GM18867 (cell line): ENCODE data around the gene ZCCHC17.
"Not testable (repeated sequence)": the region's sequence is repeated elsewhere in the genome, so short reads cannot be mapped to it uniquely, and the experiment has no call there.

Source experiments
- ATAC-seq: cut with Tn5 transposase; IDR thresholded peaks from one replicate; pipeline ENCODE4 v1.9.1; 2021; ENCODE audit warnings: mild to moderate bottlenecking, moderate library complexity; ENCODE audit not compliant: unreplicated experiment

The ZCCHC17 gene

DNA sequence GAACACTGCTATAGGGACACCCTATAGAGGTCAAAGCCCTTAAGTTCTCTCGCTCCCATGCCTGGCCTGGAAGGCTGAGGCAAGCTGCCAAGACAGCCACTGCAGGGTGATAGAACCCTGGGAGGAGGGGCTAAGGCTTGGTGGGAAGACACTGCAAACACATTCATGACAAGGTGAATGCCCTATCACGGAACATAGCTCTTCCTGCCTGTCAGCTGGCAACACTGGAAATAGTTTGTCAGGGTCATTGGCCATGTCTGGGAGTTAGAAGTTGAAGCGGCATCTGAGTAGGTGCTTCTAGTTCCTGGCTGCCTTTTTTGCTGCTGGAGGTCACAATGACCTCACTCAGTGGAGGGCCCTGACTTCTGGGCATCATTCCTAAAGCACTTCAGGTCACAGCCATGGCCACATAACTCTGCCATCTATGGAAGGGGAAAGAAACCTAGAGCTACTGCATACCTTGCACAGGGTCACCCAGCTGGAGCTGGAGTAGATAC, 71.8 kb downstream of the ZCCHC17 start:
- no peak for ATAC-seq

DNA sequence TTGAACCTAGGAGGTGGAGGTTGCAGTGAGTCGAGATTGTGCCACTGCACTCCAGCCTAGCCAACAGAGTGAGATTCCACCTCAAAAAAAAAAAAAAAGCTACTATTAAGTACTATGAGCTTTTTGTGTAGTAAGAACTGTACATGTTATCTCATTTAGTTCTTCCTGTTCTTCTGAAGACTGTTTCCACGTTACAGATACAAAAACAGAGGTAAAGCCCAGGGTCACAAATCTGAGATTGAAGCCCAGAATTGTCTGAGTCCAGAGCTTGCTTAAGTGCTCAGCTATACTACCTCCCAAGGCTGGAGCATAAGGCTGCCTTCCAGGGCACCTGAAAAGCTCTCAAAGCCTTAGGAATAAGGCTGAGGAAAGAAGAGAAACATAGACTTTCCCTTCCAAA, 73.2 kb downstream of the ZCCHC17 start:
- ATAC-seq, result no peak

DNA sequence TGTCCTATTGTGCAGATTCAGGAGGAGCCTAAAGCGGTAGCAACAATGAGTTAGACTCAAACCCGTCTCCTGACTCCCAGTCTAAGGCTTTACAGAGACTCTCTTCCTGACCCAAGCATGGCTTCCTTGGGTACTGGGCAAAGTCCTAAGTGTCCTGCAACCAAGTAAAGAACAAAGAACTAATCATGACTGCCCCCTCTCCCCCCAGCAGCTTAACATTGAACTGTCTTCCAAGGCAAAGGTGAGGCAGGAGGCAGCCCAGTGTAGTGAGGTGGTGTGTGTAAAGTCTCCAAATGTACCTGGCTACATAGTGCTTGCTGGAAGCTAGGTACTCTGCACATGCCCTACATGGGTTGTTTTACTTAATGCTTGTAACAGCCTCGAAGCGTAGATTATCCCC, 73.7 kb downstream of the ZCCHC17 start:
- ATAC-seq, result no peak

DNA sequence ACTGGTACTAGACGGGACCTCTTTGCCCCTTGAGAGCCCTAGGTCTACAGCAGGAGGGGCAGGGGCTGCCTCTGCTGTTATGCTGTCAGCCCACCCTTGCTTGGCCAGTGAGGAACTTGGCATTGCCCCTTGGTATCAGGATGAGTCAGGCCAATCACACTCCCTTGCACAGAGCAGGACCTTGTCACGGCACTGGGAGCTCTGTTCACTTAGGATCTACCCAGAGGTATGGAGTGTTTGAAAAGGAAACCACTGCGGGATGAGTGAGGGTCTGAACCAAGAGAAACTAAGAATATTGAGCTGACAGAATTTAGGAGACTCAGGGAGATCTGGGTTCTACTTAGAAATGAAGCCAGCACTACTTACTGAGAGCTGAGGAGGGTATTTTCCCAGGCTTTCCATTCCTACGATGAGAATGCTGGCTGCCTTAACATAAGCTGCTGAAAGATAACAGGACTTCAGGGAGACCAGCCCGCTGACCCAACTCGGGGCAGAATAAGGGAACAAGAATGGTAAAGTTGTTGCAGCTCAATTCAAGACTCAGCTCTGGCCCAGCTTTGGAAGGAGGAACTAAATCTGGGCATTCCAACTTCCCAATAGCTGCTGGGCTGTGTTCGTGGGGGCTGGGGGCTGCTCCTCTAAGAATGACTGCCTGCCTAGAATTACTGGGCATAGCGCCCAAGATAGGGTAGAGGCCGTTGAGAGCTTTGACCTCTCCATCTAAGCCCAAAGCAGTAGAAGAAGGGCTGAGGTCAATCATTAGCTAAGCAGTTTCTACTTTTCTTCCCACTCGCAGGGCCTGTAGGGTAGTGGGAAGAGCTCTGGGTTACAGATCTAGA, 74.5 kb downstream of the ZCCHC17 start:
- no peak for ATAC-seq

GRCh38 chr1:31372051-31372450, 75.2 kb downstream of the ZCCHC17 start:
- ATAC-seq, result no peak

- no peak for ATAC-seq
Observed at GRCh38 chr1:31372751-31373055, 75.9 kb downstream of the ZCCHC17 start.

GRCh38 chr1:31373056-31373896, 76.4 kb downstream of the ZCCHC17 start, which contains the start of gene FABP3:
FABP3 (minus strand) TSS chr1:31373076; CDS start chr1:31373014, 62 bp downstream.
- ATAC-seq, result no peak

DNA sequence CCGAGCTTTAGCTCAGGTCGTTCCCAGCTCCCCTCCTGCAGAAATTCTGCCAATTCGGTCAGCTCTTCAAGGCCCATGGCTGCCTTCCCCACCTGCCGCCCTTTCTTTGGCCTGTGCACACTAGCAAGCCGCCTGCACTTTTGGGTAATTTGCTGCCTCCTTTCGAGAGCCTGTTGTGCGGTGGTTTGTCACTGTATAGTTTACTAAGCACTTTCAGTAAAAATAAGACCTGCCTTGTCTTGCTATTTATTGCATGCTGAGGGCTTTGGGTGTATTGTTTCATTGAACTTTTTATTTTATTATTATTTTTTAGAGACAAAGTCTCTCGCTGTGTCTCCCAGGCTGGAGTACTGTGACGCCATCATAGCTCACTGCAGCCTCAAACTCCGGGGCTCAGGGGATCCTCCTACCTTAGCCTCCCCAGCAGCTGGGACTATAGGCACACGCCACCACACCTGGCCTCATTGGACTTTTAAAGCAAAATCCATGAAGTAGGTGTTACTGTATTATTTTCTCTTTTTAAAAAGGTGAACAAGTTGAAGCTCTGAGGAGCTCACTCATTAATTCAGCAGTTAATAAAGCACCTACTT, 77.2 kb downstream of the ZCCHC17 start:
- ATAC-seq, result no peak

- ATAC-seq, result no peak
Observed at GRCh38 chr1:31374511-31375196, 77.8 kb downstream of the ZCCHC17 start.

DNA sequence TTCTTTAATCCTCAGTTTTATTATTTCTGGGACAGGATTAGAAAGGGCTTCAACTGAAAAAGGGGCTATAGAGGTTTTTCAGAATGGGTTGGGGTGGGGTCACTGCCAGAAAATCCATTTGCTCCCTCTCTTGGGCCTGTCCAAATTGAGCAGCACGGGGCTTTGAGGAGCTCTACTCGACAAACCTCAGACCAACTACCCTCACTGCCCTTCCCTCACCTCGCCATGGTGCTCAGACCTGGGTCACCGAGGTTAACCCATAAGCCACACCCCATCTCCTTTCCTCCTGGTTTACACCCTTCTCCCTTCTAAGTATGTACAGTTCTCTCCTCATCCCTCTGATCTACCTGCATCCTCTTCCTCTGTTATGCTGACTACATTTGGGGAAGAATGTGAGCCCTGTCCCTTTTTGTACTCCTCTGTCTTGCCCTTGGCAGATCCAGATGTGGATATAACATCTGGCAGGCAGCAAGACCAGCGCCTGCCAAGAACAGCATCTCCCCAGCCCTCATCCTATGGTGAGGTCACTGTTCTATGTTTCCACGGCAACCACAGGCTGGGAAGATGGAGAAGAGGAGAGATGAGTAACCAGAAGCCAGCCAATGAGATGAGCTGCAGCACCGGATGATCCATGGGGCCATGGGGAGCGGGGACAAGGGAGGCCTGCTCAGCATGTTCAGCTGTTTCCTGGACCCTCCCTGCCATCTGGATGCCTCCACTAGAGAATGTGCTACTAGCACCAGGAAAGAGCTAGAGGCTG, 79.7 kb downstream of the ZCCHC17 start:
- ATAC-seq, result no peak

- no peak for ATAC-seq
Observed at GRCh38 chr1:31377364-31377863, 80.6 kb downstream of the ZCCHC17 start.

GRCh38 chr1:31378001-31378400, 81.2 kb downstream of the ZCCHC17 start:
- no peak for ATAC-seq

DNA sequence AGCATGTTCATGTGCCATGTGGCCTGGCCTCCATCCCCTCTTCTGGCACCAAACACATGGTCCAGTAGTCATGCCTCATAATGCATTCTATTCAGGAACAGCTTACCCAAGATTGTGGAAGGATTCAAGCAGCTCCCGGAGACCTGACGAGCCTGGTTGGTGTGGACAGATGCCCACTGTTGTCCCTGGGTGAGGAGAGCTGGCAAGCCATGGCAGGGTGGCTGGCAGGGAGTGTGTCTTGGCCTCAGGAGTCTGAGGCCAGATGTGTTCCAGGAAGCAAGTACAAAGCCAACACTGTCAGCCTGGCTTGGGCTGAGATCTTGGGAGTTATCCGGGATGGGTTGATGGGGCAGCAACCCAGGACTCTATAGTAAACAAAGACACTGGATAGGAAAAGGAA, 83.3 kb downstream of the ZCCHC17 start:
- no peak for ATAC-seq

- ATAC-seq, result no peak
Observed at GRCh38 chr1:31381394-31382294, 84.8 kb downstream of the ZCCHC17 start.

DNA sequence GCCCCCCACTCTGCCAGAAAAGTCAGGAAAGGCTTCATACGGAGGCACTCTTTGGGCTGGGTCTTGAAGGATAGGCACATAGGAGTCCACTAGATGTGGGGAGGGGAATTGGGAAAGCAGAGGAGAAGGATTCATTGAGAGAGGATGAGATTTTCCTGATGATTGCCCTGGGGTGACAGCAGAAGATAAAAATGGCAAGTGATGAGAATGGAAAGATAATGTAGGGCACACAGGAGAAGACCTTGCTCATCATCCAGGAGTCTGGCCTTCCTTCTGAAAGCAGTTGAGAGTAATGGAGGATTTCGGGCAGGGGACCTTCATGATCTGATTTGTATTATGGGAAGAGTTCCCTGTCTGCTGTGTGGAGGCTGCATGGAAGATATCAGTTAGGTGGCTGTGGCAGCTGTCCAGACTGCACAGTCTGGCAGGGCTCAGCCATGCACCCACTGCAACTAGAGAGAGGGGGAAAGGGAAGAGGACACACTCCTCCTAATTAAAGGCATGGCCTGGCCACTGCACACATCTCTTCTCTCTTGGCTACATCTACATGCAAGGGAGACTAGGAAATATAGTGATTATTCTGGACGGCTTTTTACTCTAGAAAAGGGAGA, 85.7 kb downstream of the ZCCHC17 start:
- no peak for ATAC-seq

DNA sequence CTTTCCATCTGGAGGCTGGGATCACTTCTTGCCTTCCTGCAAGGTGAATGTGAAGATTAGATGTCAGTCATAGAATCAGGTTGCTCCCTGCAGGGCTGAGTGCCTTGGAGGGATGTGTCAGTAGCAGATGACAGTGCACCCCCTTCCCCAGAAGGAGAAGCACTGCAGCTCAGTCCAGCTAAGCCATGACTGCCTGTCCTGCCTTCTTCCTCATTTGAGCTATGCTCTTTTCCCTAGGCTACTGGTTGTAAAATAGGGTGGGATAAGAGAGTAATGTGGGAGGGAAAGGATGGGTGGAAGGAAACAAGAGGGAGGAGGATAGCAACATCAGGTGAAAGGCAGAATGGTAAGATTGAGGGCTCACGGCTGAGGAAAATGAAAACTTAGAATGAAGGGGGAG, 87.1 kb downstream of the ZCCHC17 start:
- ATAC-seq, result no peak

GRCh38 chr1:31386576-31387243, 89.9 kb downstream of the ZCCHC17 start:
- ATAC-seq, result not testable (repeated sequence)

- ATAC-seq, result no peak
Observed at GRCh38 chr1:31387612-31388011, 90.8 kb downstream of the ZCCHC17 start.
